ENCODE data around the gene LCLAT1.

Gene LCLAT1

GRCh38 chr2:30424231-30424630 lies 22.8 kb upstream of the LCLAT1 start:
- no peak for DNase-seq

DNA sequence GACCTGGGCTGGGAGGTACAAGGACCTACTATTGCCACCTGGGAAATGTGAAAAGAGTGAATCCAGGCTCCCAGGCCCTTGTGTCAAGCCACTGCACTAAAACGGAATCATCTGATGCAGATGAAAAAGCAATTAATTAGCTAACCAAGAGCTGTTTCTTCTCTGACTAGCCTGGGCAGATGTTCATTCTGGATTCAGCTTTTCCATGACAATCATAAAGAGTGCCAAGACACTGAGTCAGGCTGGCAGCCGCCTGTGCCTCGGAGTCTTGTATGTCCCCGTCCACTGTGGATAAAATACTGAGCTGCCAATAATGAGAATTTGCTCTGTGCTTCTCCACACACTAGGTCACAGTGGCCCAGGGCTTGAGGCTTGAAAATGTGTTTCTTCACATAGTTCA lies 21.7 kb upstream of the LCLAT1 start:
- no peak for DNase-seq

DNA sequence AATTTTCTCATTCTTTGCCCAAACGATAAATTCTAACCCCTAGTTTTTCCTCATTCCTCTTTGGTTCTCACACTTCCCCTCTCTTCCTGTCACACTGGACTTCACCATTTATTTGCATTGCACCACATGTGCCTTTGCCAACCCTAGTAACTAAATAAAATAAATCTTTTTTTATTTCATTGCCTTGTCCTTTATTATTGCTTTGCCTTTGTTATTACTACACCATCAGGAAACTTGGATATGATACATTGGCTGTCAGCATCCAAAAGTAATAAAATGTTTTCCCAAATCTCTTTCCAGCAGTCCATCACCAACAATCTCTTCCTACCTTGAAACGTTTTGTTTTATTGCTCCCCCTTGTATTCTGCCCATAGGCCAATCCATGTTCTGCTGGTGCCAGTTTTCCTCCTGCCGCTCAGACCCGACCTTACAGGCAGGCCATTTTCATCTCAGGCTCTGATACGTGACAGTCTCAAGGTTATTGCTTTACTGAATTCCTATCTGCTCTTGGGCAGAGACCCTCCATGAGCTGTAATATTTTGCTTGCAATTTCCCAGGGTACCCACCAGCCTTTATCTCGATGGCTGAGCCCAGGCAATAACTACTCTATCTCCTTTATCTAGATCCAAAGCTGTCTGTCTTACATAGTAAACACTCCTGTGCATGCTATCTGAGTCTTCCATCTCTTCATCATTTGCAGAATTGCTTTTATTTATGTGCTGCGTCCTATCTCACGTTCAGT lies 19.3 kb upstream of the LCLAT1 start:
- no peak for DNase-seq

GRCh38 chr2:30428348-30428662 lies 18.7 kb upstream of the LCLAT1 start:
- DNase-seq = no peak

DNA sequence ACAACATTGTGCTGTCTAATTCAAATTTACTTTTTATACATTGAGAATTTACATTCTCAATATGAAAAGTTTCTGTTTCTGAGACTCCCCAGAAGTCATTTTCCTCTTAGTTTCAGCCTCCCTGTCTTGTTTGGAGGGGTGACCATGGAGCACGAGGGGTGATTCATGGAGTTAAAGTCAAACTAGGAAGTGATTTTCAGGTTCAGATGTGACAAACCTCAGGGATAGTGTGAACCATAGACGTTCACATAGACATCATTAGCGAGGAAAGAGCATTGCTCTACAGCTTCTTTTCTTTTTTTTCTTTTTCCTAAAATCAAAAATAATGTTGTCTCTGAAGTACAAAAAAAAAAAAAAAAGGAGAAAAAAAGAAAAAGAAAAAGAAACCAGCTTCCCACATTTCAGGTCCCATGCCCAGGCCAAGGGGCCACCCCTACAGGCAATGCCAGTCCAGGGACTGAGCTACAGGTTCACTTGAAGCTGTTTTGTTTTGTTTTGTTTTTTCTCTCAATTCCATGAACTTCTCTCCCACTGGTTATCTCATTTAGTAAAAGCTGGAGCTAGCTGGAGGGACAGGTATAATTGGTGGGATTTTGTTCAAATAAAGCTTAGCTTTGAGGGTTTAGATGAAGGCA lies 18.1 kb upstream of the LCLAT1 start:
- DNase-seq = no peak

- DNase-seq = no peak
Measured at GRCh38 chr2:30433541-30434299, 13.3 kb upstream of the LCLAT1 start.

GRCh38 chr2:30434708-30435107 lies 12.3 kb upstream of the LCLAT1 start:
- no peak for DNase-seq

- DNase-seq = no peak
Measured at GRCh38 chr2:30436859-30437435, 10.1 kb upstream of the LCLAT1 start.

- no peak for DNase-seq
Measured at GRCh38 chr2:30437809-30438548, 9.1 kb upstream of the LCLAT1 start.

- DNase-seq = no peak
Measured at GRCh38 chr2:30439296-30439695, 7.8 kb upstream of the LCLAT1 start.

GRCh38 chr2:30439879-30440278 lies 7.2 kb upstream of the LCLAT1 start:
- DNase-seq = no peak

DNA sequence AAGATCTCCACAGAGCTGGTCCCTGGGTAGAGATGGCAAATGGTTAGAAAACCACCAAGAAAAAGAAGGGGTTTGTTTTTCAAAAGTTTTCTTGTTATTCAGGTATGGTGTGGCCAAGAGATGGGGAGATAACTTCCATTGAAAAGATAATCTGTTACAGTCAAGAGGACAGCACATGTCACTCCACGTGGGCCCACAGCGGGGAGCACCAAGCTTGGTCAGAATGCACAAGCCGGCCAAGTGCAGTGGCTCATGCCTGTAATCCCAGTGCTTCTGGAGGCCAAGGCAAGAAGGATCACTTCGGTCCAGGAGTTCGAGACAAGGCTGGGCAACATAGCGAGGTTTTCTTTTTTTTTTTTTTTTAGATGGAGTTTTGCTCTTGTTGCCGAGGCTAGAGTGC lies 6.0 kb upstream of the LCLAT1 start:
- DNase-seq = no peak

DNA sequence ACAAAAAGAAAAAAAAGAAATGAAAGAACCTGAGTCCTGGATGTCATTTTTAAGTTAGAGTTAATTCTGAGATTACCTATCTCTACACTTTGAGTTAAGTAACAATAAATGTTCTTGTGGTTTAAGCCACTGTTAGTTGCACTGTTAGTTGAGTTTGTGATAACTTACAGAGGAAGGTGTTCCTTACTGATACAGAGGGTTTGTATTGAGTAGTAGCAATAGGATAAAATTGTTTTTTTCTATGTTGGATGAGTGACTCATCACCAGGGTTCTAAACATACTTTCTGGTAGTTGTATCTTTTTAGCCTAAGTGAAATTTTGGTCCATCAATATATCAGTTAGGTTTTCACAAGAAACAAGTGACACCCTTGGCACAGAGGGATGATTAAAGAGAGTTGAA lies 4.0 kb upstream of the LCLAT1 start:
- DNase-seq = no peak

GRCh38 chr2:30444273-30444672 lies 2.8 kb upstream of the LCLAT1 start:
- no peak for DNase-seq

- DNase-seq = no peak
Measured at GRCh38 chr2:30445266-30445821, 1.7 kb upstream of the LCLAT1 start.

DNA sequence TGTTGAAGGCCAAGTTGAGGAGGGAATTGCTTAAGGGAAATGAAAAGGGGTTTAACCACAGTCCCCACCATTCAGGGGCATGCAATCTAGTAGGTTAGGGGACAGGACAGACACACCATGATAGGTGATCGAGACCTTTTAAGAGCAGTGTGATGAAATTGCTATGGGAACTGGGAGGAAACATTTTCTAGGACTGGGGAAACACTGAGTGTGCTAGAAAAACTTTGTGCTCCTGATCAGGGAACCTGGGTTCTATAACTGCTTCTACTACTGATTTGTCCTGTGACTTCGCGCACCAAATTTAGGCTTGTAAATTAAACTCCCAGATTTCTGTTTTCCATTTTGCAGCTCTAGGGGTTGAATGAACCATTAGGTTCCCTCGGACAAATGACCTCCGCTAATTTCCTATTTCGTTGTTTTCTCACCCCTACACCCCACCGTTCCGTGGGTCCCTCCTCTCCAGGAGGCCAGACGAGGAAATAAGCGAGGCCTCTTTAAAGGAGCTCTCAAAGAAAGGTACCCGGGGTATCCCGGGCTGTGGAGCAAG lies 371 bp upstream of the LCLAT1 start:
- DNase-seq = peak; percentile 28

DNA sequence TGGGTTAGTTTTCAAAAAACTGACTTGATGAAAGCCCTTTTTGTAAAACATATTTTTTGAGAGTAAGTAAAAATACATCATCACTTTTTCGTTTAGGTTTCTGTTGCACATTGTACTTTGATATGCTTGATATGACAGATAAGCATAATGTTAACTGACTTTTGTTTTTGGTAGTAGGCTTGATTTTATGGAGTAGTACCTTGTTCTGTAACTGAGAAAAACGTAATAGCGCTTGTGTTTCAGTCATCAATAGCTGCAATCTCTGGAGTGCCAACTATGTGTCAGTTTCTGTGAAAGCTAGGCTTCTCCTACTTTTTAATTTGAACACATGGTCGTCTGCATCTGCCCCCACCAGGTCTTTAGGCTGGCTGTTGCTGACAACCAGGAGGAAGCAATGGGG lies 1.3 kb downstream of the LCLAT1 start:
- no peak for DNase-seq

GRCh38 chr2:30448866-30449265 lies 1.8 kb downstream of the LCLAT1 start:
- DNase-seq = no peak

- no peak for DNase-seq
Measured at GRCh38 chr2:30450025-30450424, 3.0 kb downstream of the LCLAT1 start.

GRCh38 chr2:30453498-30453897 lies 6.5 kb downstream of the LCLAT1 start:
- DNase-seq = no peak

DNA sequence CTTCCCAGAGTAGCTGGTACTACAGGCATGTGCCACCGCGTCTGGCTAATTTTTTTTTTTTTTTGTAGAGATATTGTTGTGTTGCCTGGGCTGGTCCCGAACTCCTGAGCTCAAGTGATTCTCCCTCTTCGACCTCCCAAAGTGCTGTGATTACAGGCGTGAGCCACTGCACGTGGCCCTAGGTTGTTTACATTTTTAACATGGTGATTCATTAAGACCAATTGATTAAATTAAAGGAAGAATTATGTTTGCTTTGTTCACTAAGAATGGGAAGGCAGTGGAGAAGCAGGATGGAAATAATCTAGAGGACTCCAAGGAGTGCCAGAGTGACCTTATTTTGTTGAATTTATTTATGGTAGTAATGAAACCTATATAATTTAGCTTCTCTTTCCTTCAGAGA lies 7.5 kb downstream of the LCLAT1 start:
- no peak for DNase-seq

- DNase-seq = no peak
Measured at GRCh38 chr2:30455114-30455738, 8.2 kb downstream of the LCLAT1 start.
